HEK293 (cell line): ENCODE results near the gene ASF1B.

Source experiments
- BCL11A ChIP-seq: fragments of 450-650 bp; formaldehyde crosslinking; IDR thresholded peaks from 2 replicates; pipeline ENCODE4 v1.5.1; 2016; ENCODE audit warnings: low read depth, missing biosample characterization, missing genetic modification characterization
- CTCF ChIP-seq: fragments of 450-650 bp; formaldehyde crosslinking; IDR thresholded peaks from 2 replicates; pipeline ENCODE4 v1.5.1; 2016; ENCODE audit warnings: missing biosample characterization, missing genetic modification characterization
- HOXD13 ChIP-seq: sonication (generic); formaldehyde crosslinking; IDR thresholded peaks from 2 replicates; pipeline ENCODE4 v1.8.0; 2022; ENCODE audit warnings: missing genetic modification reagents, borderline replicate concordance
- KLF10 ChIP-seq: fragments of 450-650 bp; IDR thresholded peaks from 2 replicates; pipeline ENCODE4 v1.5.1; 2018; ENCODE audit warnings: missing biosample characterization, mild to moderate bottlenecking, missing genetic modification characterization
- KLF17 ChIP-seq: fragments of 450-650 bp; formaldehyde crosslinking; IDR thresholded peaks from 2 replicates; pipeline ENCODE4 v1.5.1; 2016; ENCODE audit warnings: missing biosample characterization, missing genetic modification characterization
- MYNN ChIP-seq: fragments of 450-650 bp; formaldehyde crosslinking; IDR thresholded peaks from 2 replicates; pipeline ENCODE4 v1.5.1; 2016; ENCODE audit warnings: missing biosample characterization, missing genetic modification characterization, borderline replicate concordance
- PRDM1 ChIP-seq: fragments of 450-650 bp; formaldehyde crosslinking; IDR thresholded peaks from 2 replicates; pipeline ENCODE4; 2016; ENCODE audit warnings: missing biosample characterization, missing genetic modification characterization
- PRDM10 ChIP-seq: fragments of 450-650 bp; formaldehyde crosslinking; IDR thresholded peaks from 2 replicates; pipeline ENCODE4 v1.5.1; 2016; ENCODE audit warnings: missing biosample characterization, missing genetic modification characterization
- PRDM6 ChIP-seq: fragments of 450-650 bp; formaldehyde crosslinking; IDR thresholded peaks from 2 replicates; pipeline ENCODE4 v1.5.1; 2017; ENCODE audit warnings: missing biosample characterization, missing genetic modification characterization
- SALL2 ChIP-seq: fragments of 450-650 bp; formaldehyde crosslinking; IDR thresholded peaks from 2 replicates; pipeline ENCODE4 v1.5.0; 2017; ENCODE audit warnings: missing biosample characterization, mild to moderate bottlenecking, missing genetic modification characterization, borderline replicate concordance
- SETDB1 ChIP-seq: IDR thresholded peaks from one replicate; pipeline ENCODE4 v1.6.1; 2017; ENCODE audit warnings: mild to moderate bottlenecking, low read length, moderate library complexity, mixed read lengths; ENCODE audit not compliant: insufficient read length
- ZBTB11 ChIP-seq: fragments of 450-650 bp; formaldehyde crosslinking; conservative IDR thresholded peaks from 2 replicates; pipeline ENCODE4 v1.5.1; 2016; ENCODE audit warnings: low read depth, missing biosample characterization, missing genetic modification characterization
- ZBTB48 ChIP-seq: fragments of 450-650 bp; formaldehyde crosslinking; IDR thresholded peaks from 2 replicates; pipeline ENCODE4 v1.5.1; 2016; ENCODE audit warnings: missing biosample characterization, missing genetic modification characterization
- ZNF121 ChIP-seq: fragments of 450-650 bp; formaldehyde crosslinking; IDR thresholded peaks from 2 replicates; pipeline ENCODE4 v1.5.1; 2016; ENCODE audit warnings: missing biosample characterization, missing genetic modification characterization
- ZNF133 ChIP-seq: fragments of 450-650 bp; formaldehyde crosslinking; IDR thresholded peaks from 2 replicates; pipeline ENCODE4 v1.5.1; 2016; ENCODE audit warnings: missing biosample characterization, missing genetic modification characterization
- ZNF138 ChIP-seq: fragments of 450-650 bp; formaldehyde crosslinking; IDR thresholded peaks from 2 replicates; pipeline ENCODE4 v1.5.1; 2016; ENCODE audit warnings: missing biosample characterization, missing genetic modification characterization, borderline replicate concordance
- ZNF155 ChIP-seq: fragments of 450-650 bp; formaldehyde crosslinking; IDR thresholded peaks from 2 replicates; pipeline ENCODE4 v1.5.1; 2016; ENCODE audit warnings: missing biosample characterization, missing genetic modification characterization
- ZNF169 ChIP-seq: fragments of 450-650 bp; formaldehyde crosslinking; IDR thresholded peaks from 2 replicates; pipeline ENCODE4 v1.5.1; 2016; ENCODE audit warnings: missing biosample characterization, missing genetic modification characterization
- ZNF19 ChIP-seq: fragments of 450-650 bp; formaldehyde crosslinking; IDR thresholded peaks from 2 replicates; pipeline ENCODE4; 2016; ENCODE audit warnings: missing biosample characterization, missing genetic modification characterization, low read depth
- ZNF426 ChIP-seq: fragments of 450-650 bp; formaldehyde crosslinking; IDR thresholded peaks from 2 replicates; pipeline ENCODE4 v1.5.1; 2017; ENCODE audit warnings: missing biosample characterization, missing genetic modification characterization, mild to moderate bottlenecking, inconsistent platforms, moderate library complexity
- ZNF433 ChIP-seq: fragments of 450-650 bp; formaldehyde crosslinking; IDR thresholded peaks from 2 replicates; pipeline ENCODE4 v1.5.1; 2016; ENCODE audit warnings: missing biosample characterization, missing genetic modification characterization, low read depth
- ZNF48 ChIP-seq: fragments of 450-650 bp; formaldehyde crosslinking; IDR thresholded peaks from 2 replicates; pipeline ENCODE4 v1.5.1; 2016; ENCODE audit warnings: missing biosample characterization, missing genetic modification characterization
- ZNF488 ChIP-seq: fragments of 450-650 bp; formaldehyde crosslinking; IDR thresholded peaks from 2 replicates; pipeline ENCODE4 v1.5.1; 2016; ENCODE audit warnings: missing biosample characterization, missing genetic modification characterization
- ZNF596 ChIP-seq: fragments of 450-650 bp; IDR thresholded peaks from 2 replicates; pipeline ENCODE4 v1.5.0; 2018; ENCODE audit warnings: missing biosample characterization, mild to moderate bottlenecking, missing genetic modification characterization, moderate library complexity
- ZNF624 ChIP-seq: fragments of 450-650 bp; formaldehyde crosslinking; IDR thresholded peaks from 2 replicates; pipeline ENCODE4 v1.5.1; 2017; ENCODE audit warnings: missing biosample characterization, missing genetic modification characterization
- ZNF660 ChIP-seq: fragments of 450-650 bp; IDR thresholded peaks from 2 replicates; pipeline ENCODE4 v1.5.1; 2018; ENCODE audit warnings: missing biosample characterization, mild to moderate bottlenecking, missing genetic modification characterization
- ZNF830 ChIP-seq: fragments of 450-650 bp; IDR thresholded peaks from 2 replicates; pipeline ENCODE4 v1.5.0; 2018; ENCODE audit warnings: missing biosample characterization, missing genetic modification characterization, low read depth, mild to moderate bottlenecking, moderate library complexity

Gene ASF1B

GRCh38 chr19:14118165-14119051, 18.0 kb downstream of the ASF1B start (continued):
- TF ChIP-seq PRDM10 (tag by site-specific recombination) (peak; percentile 94), ZNF433 (tag by site-specific recombination) (no peak), SETDB1 (no peak), PRDM6 (tag by site-specific recombination) (no peak), ZNF426 (tag by site-specific recombination) (no peak), ZNF133 (no peak), PRDM1 (tag by site-specific recombination) (no peak), ZNF830 (no peak), ZNF169 (tag by site-specific recombination) (no peak), HOXD13 (CRISPR knock-in tag) (no peak), ZBTB11 (no peak; the same call in 1 of the 2 replicates), ZBTB48 (tag by site-specific recombination) (peak; percentile 34; the same call in 1 of the 2 replicates), SALL2 (tag by site-specific recombination) (no peak), ZNF596 (no peak), ZNF155 (no peak), ZNF121 (tag by site-specific recombination) (no peak), ZNF624 (tag by site-specific recombination) (no peak), ZNF488 (no peak), ZNF19 (tag by site-specific recombination) (no peak), ZNF138 (tag by site-specific recombination) (no peak), MYNN (tag by site-specific recombination) (no peak), KLF10 (tag by site-specific recombination) (no peak), ZNF48 (tag by site-specific recombination) (no peak), ZNF660 (tag by site-specific recombination) (no peak), BCL11A (peak; percentile 38; the same call in 1 of the 2 replicates), KLF17 (tag by site-specific recombination) (no peak), CTCF (tag by site-specific recombination) (no peak)
